OCI-LY3 (cell line): ENCODE results near the gene TPO.

Experiments
- EZH2phosphoT487 ChIP-seq: fragments of 200-600 bp; shearing (Covaris generic); IDR thresholded peaks from 2 replicates; pipeline ENCODE4 v1.6.1; 2018; ENCODE audit warnings: antibody characterized with exemption, mixed run types, low read depth
- TF ChIP-seq, protein P1 (sequence below): fragments of 200-600, 300-600 bp; sonication (generic); IDR thresholded peaks from 2 replicates; pipeline ENCODE4 v1.5.1; 2014; ENCODE audit warnings: antibody characterized with exemption, low read length, low read depth

DNA sequence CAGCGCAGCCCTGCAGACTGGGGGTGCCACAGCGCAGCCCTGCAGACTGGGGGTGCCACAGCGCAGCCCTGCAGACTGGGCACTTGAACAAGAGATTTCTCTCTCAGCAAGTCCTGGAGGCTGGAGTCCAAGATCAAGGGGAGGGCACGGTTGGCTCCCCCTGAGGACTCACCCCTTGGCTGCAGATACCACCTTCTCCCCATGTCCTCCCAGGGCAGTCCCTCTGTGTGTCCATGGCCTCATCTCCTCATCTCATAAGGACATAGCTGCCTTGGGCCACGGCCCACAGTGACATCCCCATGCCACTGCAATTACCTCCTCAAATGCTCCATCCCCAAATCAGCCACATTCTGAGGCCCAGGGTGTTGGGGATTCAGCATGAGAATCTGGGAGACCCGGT, 98.2 kb downstream of the TPO start:
- TF ChIP-seq, protein P1, sequence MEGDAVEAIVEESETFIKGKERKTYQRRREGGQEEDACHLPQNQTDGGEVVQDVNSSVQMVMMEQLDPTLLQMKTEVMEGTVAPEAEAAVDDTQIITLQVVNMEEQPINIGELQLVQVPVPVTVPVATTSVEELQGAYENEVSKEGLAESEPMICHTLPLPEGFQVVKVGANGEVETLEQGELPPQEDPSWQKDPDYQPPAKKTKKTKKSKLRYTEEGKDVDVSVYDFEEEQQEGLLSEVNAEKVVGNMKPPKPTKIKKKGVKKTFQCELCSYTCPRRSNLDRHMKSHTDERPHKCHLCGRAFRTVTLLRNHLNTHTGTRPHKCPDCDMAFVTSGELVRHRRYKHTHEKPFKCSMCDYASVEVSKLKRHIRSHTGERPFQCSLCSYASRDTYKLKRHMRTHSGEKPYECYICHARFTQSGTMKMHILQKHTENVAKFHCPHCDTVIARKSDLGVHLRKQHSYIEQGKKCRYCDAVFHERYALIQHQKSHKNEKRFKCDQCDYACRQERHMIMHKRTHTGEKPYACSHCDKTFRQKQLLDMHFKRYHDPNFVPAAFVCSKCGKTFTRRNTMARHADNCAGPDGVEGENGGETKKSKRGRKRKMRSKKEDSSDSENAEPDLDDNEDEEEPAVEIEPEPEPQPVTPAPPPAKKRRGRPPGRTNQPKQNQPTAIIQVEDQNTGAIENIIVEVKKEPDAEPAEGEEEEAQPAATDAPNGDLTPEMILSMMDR, result no peak
- TF ChIP-seq EZH2phosphoT487, result no peak
